IPS-NIHi11 (cell line): Measurements from ENCODE around the gene MIPOL1.
"Not testable (repeated sequence)": the region's sequence is repeated elsewhere in the genome, so short reads cannot be mapped to it uniquely, and the experiment has no call there.

ENCODE experiments used
- DNase-seq: peaks from one replicate; pipeline ENCODE4 v3.0.0; 2012; ENCODE audit warnings: mixed read lengths, low spot score

The MIPOL1 gene

DNA sequence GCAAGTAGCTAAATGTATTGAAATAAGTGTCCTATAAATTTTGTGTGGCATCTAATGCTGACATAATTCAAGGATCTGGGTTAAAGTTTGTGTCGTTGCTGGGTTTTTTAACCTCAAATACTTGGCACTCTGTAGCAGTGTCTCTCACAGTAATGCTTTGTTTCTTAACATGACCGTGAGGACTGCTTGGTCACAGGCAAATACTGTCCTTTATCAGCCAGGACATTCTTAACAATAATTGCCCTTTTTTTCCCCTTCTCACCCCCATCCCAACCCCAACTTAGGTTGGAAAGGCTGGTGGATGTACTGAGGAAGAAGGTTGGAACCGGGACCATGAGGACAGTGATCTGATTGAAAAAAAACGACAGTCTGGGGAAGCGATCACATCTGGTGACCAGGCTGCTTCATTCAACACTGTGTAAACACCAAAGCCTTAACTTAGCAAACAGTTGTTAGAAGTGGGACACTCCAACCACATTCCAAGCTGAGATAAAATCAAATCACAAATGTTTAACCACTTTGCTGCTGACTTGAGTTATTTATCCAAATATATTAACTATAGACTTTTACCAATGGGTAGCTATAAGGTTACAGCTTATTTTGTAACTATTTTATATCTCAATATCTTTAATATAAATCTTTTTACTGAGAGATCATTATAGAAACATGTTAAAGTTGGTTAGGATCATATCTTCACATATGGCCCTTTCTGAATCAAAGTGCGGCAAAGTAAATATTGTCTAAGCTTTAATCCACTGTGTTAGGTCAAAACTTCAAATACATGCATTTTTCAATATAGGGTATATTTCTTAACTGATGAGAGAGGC, 349.1 kb downstream of the MIPOL1 start:
- DNase-seq, result no peak

DNA sequence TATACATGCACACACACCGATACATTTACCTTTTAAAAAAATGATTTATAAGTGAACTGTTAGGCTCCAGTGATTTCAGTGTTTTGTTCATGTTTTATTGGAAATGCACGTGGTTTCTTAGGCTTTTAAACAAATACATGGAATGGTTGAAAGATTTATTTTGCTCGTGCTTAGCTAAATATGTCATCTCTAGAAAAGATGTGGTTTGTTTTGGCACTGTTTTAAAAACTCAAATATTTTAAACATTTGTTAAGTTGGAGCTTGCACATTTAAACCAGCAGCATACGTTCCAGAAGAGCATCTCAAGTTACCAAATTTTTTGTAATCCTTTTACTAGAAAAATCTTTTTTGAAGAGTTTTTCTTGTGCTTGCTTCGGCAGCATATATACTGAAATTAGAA, 352.8 kb downstream of the MIPOL1 start:
- no peak for DNase-seq

DNA sequence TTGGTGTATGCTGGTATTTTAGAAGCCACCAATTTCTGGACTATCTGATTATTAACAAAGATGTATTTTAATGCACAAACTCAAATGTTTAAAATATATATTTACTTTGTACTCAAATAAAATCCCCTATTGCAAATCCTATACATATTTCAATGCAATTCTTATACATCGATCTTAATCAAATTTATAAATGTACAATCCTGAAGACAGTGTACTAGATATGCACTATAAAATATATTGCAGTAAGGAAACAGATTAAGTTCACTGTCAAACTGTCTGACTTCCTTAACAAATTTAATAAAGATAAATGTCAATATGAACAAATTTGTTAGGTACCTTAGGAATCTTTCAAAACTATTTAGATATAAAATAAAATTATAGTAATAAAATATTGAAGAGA, 353.4 kb downstream of the MIPOL1 start:
- DNase-seq, result no peak

DNA sequence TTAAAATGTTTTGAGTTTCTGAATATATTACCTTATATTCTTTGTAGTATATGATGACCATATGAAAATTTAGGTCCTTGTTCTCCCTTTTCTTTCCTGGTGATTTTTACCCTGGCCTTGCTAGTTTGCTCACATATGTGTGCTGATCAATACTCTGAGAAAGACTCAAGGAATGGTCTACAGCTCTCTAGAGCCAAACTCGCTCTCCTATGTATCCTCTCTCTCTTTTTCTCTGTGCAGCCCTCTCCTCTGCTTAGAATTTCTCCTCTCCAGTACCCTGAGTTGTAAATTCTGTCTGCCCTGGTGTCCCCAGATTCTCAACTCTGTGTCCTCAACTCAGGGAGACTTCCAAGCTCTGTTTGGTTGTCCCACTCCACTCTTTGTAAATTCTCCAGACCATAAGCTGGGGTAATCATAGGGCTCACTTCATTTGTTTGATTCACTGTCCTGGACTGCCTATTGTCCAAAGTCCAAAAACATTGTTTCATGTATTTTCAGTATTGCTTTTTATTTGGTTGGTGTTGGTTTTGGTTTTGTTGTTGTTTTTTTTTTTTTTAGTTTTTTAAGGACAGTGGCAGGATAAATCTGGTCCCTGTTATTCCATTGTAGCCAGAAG, 356.3 kb downstream of the MIPOL1 start:
- DNase-seq, result no peak

DNA sequence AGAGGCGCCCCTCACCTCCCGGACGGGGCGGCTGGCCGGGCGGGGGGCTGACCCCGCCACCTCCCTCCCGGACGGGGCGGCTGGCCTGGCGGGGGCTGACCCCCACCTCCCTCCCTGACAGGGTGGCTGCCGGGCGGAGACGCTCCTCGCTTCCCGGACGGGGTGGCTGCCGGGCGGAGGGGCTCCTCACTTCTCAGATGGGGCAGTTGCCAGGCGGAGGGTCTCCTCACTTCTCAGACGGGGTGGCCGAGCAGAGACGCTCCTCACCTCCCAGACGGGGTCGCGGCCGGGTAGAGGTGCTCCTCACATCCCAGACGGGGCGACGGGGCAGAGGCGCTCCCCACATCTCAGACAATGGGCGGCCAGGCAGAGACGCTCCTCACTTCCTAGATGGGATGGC, 357.9 kb downstream of the MIPOL1 start:
- not testable (repeated sequence) for DNase-seq

DNA sequence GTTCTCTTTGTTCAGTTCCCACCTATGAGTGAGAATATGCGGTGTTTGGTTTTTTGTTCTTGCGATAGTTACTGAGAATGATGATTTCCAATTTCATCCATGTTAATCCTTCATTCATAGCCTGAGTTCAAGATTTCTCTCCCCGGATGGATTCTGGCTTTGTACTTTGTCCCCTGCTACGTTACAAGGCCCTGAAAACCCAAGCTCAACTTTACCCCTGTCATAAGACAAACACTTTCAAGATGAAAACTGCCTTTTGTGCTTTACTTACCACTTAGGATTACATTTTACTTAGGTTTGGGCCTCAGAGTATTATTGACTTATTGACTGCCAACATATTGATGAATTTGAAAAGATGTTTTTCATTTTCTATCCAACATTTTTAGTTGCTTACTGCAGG, 361.0 kb downstream of the MIPOL1 start:
- DNase-seq, result no peak

DNA sequence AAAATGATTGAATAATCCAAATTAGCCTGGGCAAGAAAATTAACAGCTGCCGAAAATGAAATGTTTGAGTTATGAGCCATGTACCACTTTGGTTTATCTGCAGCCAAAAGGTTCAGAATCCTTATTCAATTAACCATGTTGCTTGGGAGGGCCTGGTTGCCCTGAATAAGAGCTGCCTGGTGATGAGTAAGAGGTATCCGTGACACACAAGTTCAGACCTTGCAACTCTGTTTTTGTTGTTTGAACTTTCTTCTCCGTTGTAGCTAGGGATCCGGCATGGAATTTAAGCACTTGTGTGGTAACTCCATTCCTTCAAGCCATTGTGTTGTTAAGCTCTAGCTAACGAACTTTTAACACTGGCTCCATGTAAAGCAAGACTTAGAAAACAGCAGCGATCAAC, 361.6 kb downstream of the MIPOL1 start:
- no peak for DNase-seq

DNA sequence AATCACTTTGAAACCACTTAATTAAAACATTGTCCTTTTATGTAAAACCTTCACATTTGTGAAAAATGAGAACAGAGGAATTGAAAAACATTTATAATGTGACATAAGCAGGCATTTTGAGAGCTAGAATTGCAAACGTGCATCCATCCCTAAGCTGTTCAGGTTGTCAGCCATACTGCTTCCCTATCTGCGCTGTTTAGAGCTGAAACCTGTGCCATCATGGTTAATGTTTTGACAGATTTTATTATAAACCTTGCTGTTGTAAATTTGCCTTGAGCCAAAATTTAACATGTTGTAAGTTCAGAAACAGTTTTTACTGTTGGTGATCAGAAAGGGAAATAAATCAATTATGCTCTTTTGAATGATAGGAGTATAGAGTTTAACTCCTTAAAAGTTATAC, 365.5 kb downstream of the MIPOL1 start:
- no peak for DNase-seq

DNA sequence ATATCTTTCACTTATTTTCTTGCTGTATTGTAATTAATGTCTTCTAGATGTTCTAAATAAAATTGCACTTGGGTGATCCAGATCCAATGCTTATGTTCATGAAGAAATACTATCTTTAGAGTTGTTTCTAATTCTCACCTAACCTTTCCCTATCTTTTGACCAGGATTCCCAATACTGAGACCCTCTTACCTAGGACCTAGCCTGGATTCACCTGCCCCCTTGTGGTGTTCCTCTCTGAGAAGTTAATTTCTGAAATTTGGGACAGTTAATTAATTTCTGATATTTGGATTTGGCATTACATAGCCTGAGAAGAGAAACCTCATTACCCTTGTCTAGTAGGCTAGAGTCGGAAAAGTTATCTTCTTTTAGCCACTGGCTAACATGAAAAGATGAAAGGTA, 367.8 kb downstream of the MIPOL1 start:
- DNase-seq, result no peak

DNA sequence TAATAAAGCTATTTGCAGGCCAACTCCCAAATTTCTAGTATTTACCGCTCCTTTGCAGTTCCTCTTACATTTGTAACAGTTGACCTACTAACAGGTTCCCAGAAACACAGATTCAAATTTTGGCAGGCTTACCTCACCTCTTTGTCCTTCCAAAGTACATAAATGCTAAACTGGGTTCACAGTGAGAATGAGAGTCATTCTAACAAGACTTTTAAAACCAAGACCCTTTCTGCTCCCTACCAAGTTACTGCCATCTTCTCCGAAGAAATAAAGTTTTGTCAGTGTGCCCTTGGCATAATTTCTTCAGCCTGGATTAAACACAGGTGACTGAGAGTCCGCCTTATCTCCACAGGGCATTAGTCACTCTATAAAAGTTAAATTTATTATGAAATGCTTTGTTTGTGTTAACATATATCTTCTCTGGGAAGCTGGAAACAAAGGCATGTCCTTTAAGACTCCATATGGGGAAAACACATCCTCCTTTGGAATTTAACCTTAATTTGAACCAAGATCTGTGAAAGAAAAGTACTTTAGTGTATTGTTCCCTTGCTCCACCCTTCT, 369.2 kb downstream of the MIPOL1 start:
- DNase-seq, result no peak

DNA sequence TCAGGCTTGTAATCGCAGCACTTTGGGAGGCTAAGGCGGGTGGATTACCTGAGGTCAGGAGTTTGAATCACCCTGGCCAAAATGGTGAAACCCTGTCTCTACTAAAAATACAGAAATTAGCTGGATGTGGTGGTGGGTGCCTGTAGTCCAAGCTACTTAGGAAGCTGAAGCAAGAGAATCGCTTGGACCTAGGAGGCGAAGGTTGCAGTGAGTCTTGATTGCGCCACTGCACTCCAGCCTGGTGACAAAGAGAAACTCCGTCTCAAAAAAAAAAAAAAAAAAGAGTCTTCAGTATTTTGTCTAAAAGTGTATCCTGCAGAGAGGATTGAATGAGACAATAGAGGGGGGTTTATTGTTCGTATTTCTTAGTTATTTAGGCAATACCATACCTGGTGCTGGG, 372.0 kb downstream of the MIPOL1 start:
- no peak for DNase-seq

DNA sequence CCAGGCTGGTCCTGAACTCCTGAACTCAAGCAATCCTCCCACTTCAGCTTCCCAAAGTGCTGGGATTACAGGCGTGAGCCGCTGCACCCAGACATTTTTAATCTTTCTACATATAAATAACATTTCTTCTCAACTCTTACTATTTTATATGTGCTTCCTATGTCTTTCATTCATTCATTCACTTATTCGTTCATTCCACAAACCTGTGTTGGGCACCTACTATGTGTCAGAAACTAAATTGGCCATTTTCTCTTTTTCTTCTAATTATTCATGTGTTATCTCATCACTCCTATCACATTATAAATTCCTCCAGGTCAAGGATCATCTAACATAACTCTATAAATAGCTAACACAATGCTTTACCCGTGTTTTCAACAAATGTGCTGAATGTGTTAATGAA, 373.7 kb downstream of the MIPOL1 start:
- DNase-seq, result no peak

DNA sequence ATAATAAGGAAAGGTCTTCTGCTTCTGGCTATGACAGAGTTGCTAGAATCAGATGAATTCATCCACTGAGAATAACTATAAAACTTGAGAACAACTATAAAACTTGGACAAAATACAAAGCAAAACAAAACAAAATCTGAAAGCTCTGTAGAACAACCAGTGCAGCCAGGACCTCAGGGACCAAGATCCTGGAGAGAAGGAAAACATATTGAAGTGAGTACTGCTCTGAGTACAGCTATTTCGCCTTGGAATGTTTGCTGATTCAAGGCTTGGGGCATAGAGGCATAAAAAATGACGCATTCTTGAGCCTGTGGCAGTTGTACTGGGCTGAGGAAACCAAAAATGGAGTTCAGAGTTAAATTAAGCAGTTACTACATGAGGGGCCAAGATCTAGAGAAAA, 375.6 kb downstream of the MIPOL1 start:
- DNase-seq, result no peak

DNA sequence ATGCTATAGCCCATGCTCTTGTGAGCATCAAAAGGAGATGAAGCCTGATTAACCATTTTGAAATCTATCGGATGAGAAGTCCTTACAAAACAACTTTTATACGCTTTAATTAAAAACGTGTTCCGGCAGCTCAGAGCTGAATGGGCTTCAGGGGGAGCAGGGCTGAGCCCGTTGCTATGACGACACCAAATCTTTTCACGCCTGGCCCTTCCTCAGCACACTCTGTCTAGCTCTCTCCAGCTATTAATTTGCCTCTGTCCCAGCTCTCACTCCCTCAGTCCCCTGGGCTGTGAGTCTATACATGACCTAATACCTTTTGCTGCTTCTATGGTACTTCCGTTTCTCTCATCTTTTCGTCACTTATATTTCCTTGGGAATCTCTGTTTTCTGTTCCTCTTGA, 381.5 kb downstream of the MIPOL1 start:
- no peak for DNase-seq

DNA sequence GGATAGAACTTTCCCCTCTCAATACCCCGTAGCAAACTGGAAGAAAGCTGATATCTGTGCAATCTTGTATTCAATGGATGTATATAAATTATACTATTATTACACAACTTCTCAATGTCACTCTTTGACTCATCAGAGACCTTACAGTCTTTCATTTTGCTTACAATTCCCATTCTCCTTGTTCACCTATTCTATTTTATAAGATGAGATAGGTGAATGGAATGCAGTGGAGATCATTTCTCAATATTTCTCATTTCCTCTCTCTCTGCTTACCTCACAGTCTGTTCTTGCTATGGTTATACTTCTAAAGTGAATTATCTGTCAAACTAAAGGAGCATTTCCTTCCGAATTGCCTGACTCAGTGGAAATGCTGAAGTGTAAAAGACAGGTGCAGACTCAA, 382.4 kb downstream of the MIPOL1 start:
- no peak for DNase-seq

DNA sequence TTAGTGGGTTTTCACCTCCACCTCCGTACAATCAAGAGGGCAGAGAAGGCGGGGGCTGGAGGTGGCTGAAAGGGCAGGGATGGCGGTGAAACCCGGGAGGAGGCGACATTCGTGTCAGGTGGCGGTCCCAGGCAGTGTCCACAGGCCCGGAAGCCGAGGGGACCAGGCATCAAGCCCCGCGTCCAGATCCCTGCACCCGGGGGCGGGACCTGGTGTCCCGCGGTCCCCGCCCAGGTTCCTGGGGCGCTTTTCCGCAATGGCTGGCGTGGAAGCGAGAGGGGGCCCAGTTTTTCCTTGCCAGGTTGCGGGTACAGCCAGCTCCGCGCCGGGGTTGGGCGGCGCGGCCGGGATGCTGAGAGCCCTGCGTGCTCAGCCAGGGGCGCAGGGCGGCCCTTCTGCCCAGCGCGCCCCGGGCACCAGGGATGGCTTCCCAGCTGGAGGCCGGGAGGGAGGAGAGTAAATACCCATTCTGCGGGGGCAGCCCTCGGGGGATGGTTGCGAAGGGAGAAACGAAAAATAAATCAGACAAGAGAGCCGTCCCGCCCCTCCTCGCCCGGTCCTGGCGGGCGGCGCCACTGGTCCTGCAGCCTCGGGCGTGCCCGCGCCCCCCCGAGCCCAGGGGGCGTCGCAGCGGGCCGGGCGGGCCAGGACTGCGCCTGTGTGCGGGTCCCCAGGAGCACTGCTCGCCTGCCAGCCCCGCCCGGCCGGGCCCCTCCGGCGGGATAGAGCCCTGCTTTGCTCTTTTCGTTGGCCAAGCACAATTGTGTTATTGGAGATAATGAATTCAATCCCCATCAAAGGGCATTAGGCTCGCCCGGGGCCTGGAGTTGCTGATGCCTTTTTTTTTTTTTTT, 385.8 kb downstream of the MIPOL1 start:
- DNase-seq, result no peak

DNA sequence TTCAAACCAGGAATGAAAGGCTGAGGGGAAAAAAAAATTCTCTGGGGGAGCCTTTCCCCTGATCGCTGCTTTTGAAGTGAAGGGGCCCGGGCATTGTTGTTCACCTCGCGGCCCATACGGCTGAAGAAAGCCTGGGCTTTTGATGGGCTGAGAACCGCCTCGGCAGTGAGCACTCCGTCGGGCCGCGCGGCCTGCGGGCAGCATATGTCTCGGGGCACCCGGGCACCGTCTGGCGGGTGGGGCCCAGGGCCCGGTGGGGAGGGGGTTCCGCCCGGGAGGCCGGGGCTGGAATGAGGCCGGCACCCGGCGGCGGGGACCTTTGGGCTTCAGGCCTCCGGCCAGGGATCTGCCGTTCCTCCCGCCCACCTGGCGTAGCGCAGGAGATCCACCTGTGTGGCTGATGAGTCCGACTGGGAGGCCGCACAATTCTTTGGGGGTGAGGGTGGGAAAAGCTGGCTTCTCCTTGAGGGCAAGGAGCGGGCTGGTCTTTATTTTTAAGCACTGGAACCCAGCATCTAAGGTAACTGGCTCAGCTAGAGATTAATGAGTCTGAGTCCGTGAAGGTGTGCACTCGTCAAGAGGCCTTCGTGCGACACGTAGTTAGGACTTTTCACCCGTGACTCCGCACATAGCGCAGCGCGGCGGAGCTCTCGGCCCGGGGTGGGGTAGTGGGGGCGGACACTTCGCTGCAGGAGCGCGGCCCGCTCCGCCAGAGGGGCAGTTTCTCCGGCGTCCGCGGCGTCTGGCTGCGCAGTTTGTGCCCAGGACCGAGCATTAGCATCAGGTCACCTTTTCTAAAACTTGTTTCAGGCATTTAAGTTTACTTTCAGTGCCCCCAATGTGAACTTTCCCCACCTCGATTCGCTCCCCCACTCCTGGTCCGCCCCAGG, 386.7 kb downstream of the MIPOL1 start:
- DNase-seq, result no peak

DNA sequence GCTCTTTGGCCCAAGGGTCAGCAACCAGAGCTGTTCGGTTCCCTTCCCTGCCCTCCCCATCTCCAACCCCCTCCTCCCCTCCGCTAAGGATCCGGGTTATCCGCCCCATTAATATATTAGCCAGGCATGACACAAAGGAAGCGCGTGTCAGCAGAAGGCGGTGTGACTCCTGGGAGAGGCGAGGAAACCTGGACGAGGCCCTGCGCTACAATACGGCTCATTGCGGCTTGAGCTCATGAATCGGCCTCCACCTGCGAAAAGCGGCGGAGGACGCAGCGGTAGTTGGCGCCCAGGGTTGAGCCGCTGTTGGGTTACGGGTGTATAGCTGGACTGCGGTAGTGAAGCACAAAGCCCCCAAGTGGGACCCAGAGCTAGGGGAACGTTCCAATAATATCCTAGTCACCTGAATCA, 387.4 kb downstream of the MIPOL1 start:
- no peak for DNase-seq

DNA sequence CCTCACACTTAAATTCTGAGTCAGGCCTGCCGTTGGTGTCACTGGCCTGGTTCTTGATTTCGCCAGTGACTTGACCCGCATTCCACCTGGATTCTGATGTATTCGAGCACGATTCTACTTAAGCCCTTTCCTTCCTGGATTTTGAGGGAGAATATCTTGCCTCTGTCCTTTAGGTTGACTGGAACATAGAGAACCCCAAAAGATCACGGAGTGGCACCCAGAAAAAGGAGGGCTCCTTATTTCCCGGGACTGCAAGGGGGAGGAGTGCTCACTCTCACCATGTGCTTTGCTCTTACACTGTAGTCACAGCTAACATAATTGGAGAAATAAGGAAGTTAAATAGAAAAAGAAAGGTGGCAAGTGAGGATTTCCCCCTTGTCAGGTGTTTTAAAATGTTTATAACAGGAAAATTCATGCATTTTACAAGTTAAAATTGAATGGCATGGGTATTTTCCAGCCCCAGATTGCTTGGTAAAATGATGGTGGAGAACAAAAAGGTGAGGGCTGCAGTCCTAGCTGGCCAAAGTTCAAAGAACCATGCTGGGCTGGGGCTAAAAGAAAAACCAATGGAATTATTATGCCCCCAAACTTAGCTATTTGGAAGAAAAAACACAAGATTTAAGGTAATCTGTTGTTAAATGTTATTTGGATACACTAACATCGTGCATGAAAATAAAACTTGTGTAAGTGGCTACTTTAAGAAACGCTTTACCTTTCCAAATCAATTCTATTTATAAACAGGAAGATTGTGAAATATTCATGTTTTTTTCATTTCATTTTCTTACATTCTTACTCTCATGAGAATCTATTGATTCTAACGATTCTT, 388.4 kb downstream of the MIPOL1 start:
- DNase-seq, result no peak

DNA sequence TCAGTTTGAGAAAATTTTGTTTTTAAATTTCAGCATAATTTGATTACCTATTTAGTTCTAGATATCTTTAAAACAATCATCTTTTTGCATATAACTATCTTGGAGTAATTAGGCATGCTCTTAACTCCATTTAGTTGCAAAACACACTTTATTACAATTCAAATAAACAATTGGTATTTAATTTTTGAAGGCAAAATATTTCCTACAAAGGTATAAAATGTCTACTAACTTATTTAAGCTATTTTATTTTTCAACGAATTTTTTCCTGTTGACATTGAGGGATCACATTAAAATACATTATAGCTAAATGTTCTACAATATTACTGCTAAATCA, 389.0 kb downstream of the MIPOL1 start:
- DNase-seq, result no peak
